Caco-2 (cell line): ENCODE measurements around the gene FBLL1. TPM values are rescaled to one million over a fixed set of nuclear protein-coding genes. Genes with fewer than 3 reads are reported as not detected.

Source experiments
- BruUV-seq: library from RNA; stranded (reverse); fragments of 400-500 nt; replicated peaks from 2 replicates; lab custom pipeline; 2021; lab: Mats Ljungman, UMichigan
- CTCF ChIA-PET: fragments of 300-600 bp; sonication (Branson Sonifier 250); formaldehyde crosslinking; loops from one replicate; lab custom pipeline; 2022; ENCODE audit warnings: antibody characterized with exemption; lab: Charles Lee
- POLR2A ChIA-PET: fragments of 300-600 bp; sonication (Branson Sonifier 250); formaldehyde crosslinking; loops from one replicate; lab custom pipeline; 2022; ENCODE audit warnings: antibody characterized with exemption; lab: Charles Lee
- DNase-seq, 2 experiments: peaks; one replicate each; pipeline versions ENCODE4 v3.0.0 to v3.0.0-alpha.2; 2020 to 2022
- H3K27me3 ChIP-seq: replicated peaks from 2 replicates; pipeline ENCODE4 v1.6.0; 2011; ENCODE audit warnings: low read length; ENCODE audit not compliant: control insufficient read depth, insufficient read depth
- H3K36me3 ChIP-seq: 2 replicates; pipeline ENCODE4 v1.5.1; 2011; ENCODE audit warnings: low read length; ENCODE audit not compliant: control insufficient read depth, insufficient read depth
- H3K4me1 ChIP-seq: fragments of 250-450 bp; sonication (Bioruptor Pico); 2 replicates; pipeline ENCODE4 v1.5.1; 2020; ENCODE audit warnings: mild to moderate bottlenecking
- H3K4me3 ChIP-seq: 2 replicates; pipeline ENCODE4 v1.5.1; 2011; ENCODE audit warnings: low read depth, mild to moderate bottlenecking, control low read depth, low read length
- H3K9me3 ChIP-seq: fragments of 250-450 bp; sonication (Bioruptor Pico); 2 replicates; pipeline ENCODE4 v1.5.1; 2020; ENCODE audit warnings: mild to moderate bottlenecking, moderate library complexity
- H3K27ac Mint-ChIP-seq: one replicate; pipeline ENCODE4 v1.8.0; 2022; ENCODE audit warnings: mixed read lengths; ENCODE audit not compliant: unreplicated experiment
- H3K27me3 Mint-ChIP-seq: one replicate; pipeline ENCODE4 v1.8.0; 2022; ENCODE audit warnings: mixed read lengths; ENCODE audit not compliant: insufficient read depth, unreplicated experiment
- H3K36me3 Mint-ChIP-seq: one replicate; pipeline ENCODE4 v1.8.0; 2022; ENCODE audit warnings: mild to moderate bottlenecking, mixed read lengths; ENCODE audit not compliant: insufficient read depth, unreplicated experiment
- H3K4me1 Mint-ChIP-seq: one replicate; pipeline ENCODE4 v1.8.0; 2022; ENCODE audit warnings: low read depth, mixed read lengths; ENCODE audit not compliant: unreplicated experiment
- H3K4me3 Mint-ChIP-seq: one replicate; pipeline ENCODE4 v1.8.0; 2022; ENCODE audit warnings: mild to moderate bottlenecking, moderate library complexity, mixed read lengths; ENCODE audit not compliant: unreplicated experiment
- H3K9me3 Mint-ChIP-seq: one replicate; pipeline ENCODE4 v1.8.0; 2022; ENCODE audit warnings: mixed read lengths; ENCODE audit not compliant: unreplicated experiment
- intact Hi-C: fragments of 100-400 bp; cut with micrococcal nuclease; formaldehyde crosslinking; loops from one replicate; pipeline ENCODE4 v1.10.0; 2022; ENCODE audit not compliant: unreplicated experiment
- total RNA-seq: library from RNA; stranded (reverse); gene quantifications from 2 replicates; pipeline ENCODE4 v1.2.3, GENCODE V29; 2022
- TF ChIP-seq, protein P1 (sequence below), 2 experiments: fragments of 200-600 bp in 1 of 2; IDR thresholded peaks; 1 replicate in 1 of 2; 2 replicates in 1 of 2; pipeline versions ENCODE4 v1.5.1 to v1.8.0; 2011 to 2022; ENCODE audit warnings: antibody characterized with exemption in 1 of 2, control low read depth in 1 of 2, inconsistent platforms in 1 of 2, low read depth in 1 of 2, low read length in 1 of 2, mild to moderate bottlenecking in 1 of 2, moderate library complexity in 1 of 2; ENCODE audit not compliant: insufficient read depth in 1 of 2, severe bottlenecking in 1 of 2, unreplicated experiment in 1 of 2

Gene FBLL1
- total RNA-seq, 1 experiment from 2014 or later = not detected

DNA sequence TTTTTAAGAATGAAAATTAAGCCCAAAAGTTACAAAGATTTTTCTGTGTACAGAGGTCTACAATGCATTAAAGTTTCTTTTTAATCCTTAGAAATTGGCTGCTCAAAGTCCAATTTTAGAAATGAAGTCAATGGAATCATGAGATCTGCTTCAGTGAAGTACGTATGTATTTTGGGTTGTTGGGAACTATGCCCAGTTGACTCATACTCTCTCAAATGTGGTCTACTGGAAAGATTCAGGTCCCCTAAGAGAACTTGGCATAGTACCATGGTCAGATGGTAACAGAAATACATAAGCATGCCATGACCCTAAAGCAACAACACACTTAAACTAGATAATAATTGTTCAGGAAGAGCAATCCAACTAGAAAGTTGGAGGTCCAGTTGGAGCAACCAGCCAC is 23.0 kb downstream of the FBLL1 start:
- H3K27me3 Mint-ChIP-seq = no peaks in the 10 kb centered on the region
- H3K27me3 ChIP-seq = no peaks in the 10 kb centered on the region
- intact Hi-C loops = no loop called here
- TF ChIP-seq, protein P1, sequence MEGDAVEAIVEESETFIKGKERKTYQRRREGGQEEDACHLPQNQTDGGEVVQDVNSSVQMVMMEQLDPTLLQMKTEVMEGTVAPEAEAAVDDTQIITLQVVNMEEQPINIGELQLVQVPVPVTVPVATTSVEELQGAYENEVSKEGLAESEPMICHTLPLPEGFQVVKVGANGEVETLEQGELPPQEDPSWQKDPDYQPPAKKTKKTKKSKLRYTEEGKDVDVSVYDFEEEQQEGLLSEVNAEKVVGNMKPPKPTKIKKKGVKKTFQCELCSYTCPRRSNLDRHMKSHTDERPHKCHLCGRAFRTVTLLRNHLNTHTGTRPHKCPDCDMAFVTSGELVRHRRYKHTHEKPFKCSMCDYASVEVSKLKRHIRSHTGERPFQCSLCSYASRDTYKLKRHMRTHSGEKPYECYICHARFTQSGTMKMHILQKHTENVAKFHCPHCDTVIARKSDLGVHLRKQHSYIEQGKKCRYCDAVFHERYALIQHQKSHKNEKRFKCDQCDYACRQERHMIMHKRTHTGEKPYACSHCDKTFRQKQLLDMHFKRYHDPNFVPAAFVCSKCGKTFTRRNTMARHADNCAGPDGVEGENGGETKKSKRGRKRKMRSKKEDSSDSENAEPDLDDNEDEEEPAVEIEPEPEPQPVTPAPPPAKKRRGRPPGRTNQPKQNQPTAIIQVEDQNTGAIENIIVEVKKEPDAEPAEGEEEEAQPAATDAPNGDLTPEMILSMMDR (IDR thresholded peaks at IDR 0.05; ENCODE audit: insufficient read depth in 1 of 2, low read depth in 1 of 2, low read length in 1 of 2, severe bottlenecking in 1 of 2, unreplicated experiment in 1 of 2) = no peak
- H3K4me3 Mint-ChIP-seq = no peak overlapping the region
- ChIA-PET POLR2A (no interaction called here), CTCF (no interaction called here)
- peaks cover 6% of the 10 kb centered on the region for H3K36me3 ChIP-seq
- H3K9me3 ChIP-seq = no peaks in the 10 kb centered on the region
- H3K9me3 Mint-ChIP-seq = no peaks in the 10 kb centered on the region
- H3K27ac Mint-ChIP-seq = no peak overlapping the region
- peaks cover 55% of the 10 kb centered on the region for H3K36me3 Mint-ChIP-seq
- no peaks in the 10 kb centered on the region for H3K4me1 Mint-ChIP-seq
- no peak for DNase-seq
- H3K4me3 ChIP-seq = no peak overlapping the region
- BruUV-seq = no TSS peak
- H3K4me1 ChIP-seq = no peaks in the 10 kb centered on the region

DNA sequence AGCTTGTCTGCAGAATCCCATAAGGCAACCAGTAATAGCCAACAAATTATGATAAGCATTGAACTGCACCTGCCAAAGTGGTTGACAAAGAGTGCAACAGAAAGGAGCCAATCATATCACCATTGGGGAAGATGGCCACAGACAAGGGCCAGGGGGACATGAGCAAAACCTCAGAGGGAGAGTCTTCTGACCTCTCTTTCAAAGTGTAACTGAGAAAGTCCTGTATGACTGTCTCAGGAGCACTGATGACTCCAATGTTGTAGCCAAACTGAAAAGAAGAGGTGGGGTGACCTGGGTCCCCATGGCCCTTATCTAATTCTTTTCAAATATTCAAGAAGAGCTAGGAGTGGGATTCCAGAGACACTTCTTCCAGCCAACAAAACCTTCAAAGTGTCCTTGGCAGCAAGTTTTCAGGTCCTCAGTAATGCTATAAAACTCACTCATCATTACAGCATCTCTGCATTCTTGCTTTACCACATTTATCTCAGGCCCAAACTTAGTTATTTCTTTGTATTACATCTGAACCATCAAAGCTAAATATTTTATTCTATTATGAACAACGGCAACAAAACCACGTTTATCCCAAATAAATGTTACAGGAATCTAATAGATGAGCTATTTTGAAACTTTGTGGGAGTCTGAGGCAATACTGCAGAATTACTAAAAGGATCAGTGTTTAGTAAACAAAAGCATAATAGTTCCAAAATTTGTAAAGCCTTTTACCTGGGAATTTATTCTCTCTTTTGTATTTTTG is 24.4 kb downstream of the FBLL1 start:
- peaks cover 6% of the 10 kb centered on the region for H3K36me3 ChIP-seq
- no peaks in the 10 kb centered on the region for H3K4me1 Mint-ChIP-seq
- H3K9me3 ChIP-seq = no peaks in the 10 kb centered on the region
- no peaks in the 10 kb centered on the region for H3K9me3 Mint-ChIP-seq
- no peak for DNase-seq
- no TSS peak for BruUV-seq
- ChIA-PET POLR2A (no interaction called here), CTCF (no interaction called here)
- no peak overlapping the region for H3K4me3 ChIP-seq
- H3K27me3 ChIP-seq = no peaks in the 10 kb centered on the region
- H3K36me3 Mint-ChIP-seq = peaks cover 63% of the 10 kb centered on the region
- H3K27me3 Mint-ChIP-seq = no peaks in the 10 kb centered on the region
- no peaks in the 10 kb centered on the region for H3K4me1 ChIP-seq
- H3K27ac Mint-ChIP-seq = no peak overlapping the region
- TF ChIP-seq, protein P1 (IDR thresholded peaks at IDR 0.05; ENCODE audit: insufficient read depth in 1 of 2, low read depth in 1 of 2, low read length in 1 of 2, severe bottlenecking in 1 of 2, unreplicated experiment in 1 of 2) = no peak
- intact Hi-C loops = no loop called here
- H3K4me3 Mint-ChIP-seq = no peak overlapping the region

- CTCF ChIA-PET = no interaction called here
Observed at GRCh38 chr5:168557389-168557788, 28.3 kb downstream of the FBLL1 start.

More at GRCh38 chr5:168557389-168557788, 28.3 kb downstream of the FBLL1 start:
- intact Hi-C loops = no loop called here
- Histone ChIP-seq H3K4me3 (no peak overlapping the region), H3K36me3 (peaks cover 6% of the 10 kb centered on the region), H3K4me1 (peaks cover 10% of the 10 kb centered on the region), H3K9me3 (no peaks in the 10 kb centered on the region), H3K27me3 (no peaks in the 10 kb centered on the region)
- Mint-ChIP-seq H3K4me1 (peaks cover 8% of the 10 kb centered on the region), H3K36me3 (peaks cover 84% of the 10 kb centered on the region), H3K27ac (no peak overlapping the region), H3K9me3 (no peaks in the 10 kb centered on the region), H3K4me3 (no peak overlapping the region), H3K27me3 (no peaks in the 10 kb centered on the region)
- DNase-seq = no peak
- BruUV-seq = no TSS peak
- TF ChIP-seq, protein P1 (IDR thresholded peaks at IDR 0.05; ENCODE audit: insufficient read depth in 1 of 2, low read depth in 1 of 2, low read length in 1 of 2, severe bottlenecking in 1 of 2, unreplicated experiment in 1 of 2) = no peak
- POLR2A ChIA-PET = interaction anchor here (0.5 to 0.6 kb wide), 2 partner anchors 97 to 101 kb away, joined by 3 to 4 read pairs; no protein-coding TSS in a partner anchor
